K562 (cell line): ENCODE data around the gene TESK1. TPM values are rescaled to one million over a fixed set of nuclear protein-coding genes. Genes with fewer than 3 reads are reported as not detected.
A peak's percentile ranks its signal among the peaks of the same experiment; 100 is the strongest.

Experiments
- GABPB2 ChIP-seq: fragments of 250-450 bp; sonication (Bioruptor Pico); conservative IDR thresholded peaks from 2 replicates; pipeline ENCODE4 v1.5.1; 2021; ENCODE audit warnings: mild to moderate bottlenecking
- HSF4 ChIP-seq: fragments of 250-450 bp; sonication (Bioruptor Pico); IDR thresholded peaks from 2 replicates; pipeline ENCODE4 v2.1.2; 2022; ENCODE audit warnings: mild to moderate bottlenecking, moderate library complexity, borderline replicate concordance
- PHB2 ChIP-seq: fragments of 450-650 bp; IDR thresholded peaks from 2 replicates; pipeline ENCODE4 v1.6.1; 2017; ENCODE audit warnings: low read depth
- RB1 ChIP-seq: fragments of 450-650 bp; IDR thresholded peaks from 2 replicates; pipeline ENCODE4 v1.6.1; 2017; ENCODE audit warnings: low read depth, mild to moderate bottlenecking
- SMAD3 ChIP-seq: fragments of 450-650 bp; formaldehyde crosslinking; conservative IDR thresholded peaks from 2 replicates; pipeline ENCODE4 v1.4.0; 2020; ENCODE audit warnings: mild to moderate bottlenecking
- SP2 ChIP-seq: IDR thresholded peaks from 2 replicates; pipeline ENCODE4 v1.6.1; 2011; ENCODE audit warnings: mild to moderate bottlenecking, low read depth, low read length, moderate library complexity; ENCODE audit not compliant: poor library complexity, severe bottlenecking; ENCODE audit errors: extremely low read depth
- ZNF212 ChIP-seq: fragments of 450-650 bp; formaldehyde crosslinking; IDR thresholded peaks from 2 replicates; pipeline ENCODE4 v1.4.0; 2020; ENCODE audit warnings: mild to moderate bottlenecking
- ZNF699 ChIP-seq: fragments of 250-450 bp; sonication (Bioruptor Pico); IDR thresholded peaks from 2 replicates; pipeline ENCODE4 v1.8.0; 2021; ENCODE audit warnings: mild to moderate bottlenecking, moderate library complexity; ENCODE audit not compliant: insufficient replicate concordance
- ZNF79 ChIP-seq: fragments of 250-450 bp; sonication (Bioruptor Pico); IDR thresholded peaks from 2 replicates; pipeline ENCODE4 v1.4.0; 2020; ENCODE audit warnings: low read depth, mild to moderate bottlenecking, moderate library complexity
- polyA plus RNA-seq, 8 experiments: library from polyadenylated mRNA; depleted of rRNA in 4 of 8; stranded (reverse) in 5 of 8; unstranded in 3 of 8; fragments of >200 nt; fragmentation: Nextera tagmentation in 2 of 8; fragmentation: Illumina TruSeq in 1 of 8; extraction: Ambion mirVana in 2 of 8; extraction: Trizol in 1 of 8; gene quantifications; 2 replicates each; pipeline versions ENCODE4 v1.2.1 to v1.2.3, GENCODE V29; 2011 to 2014; ENCODE audit warnings: inconsistent platforms in 1 of 8, missing spikeins in 1 of 8
- total RNA-seq, 7 experiments: library from RNA; depleted of rRNA in 6 of 7; stranded (reverse); fragments of >200 nt in 6 of 7; fragmentation: Illumina TruSeq in 2 of 7; extraction: Trizol in 2 of 7; gene quantifications; 2 replicates each; pipeline versions ENCODE4 v1.2.1 to v1.2.3, GENCODE V29; 2011 to 2021; ENCODE audit warnings: low replicate concordance in 1 of 7
- TF ChIP-seq, protein P1 (sequence below), 2 experiments: fragments of 150-350 bp in 1 of 2; IDR thresholded peaks; 2 replicates each; pipeline ENCODE4 v1.6.1; 2012 to 2016; ENCODE audit warnings: low read depth in 2 of 2, low read length in 2 of 2, mild to moderate bottlenecking in 1 of 2, moderate library complexity in 1 of 2
- TF ChIP-seq, protein P2 (sequence below): fragments of 250-450 bp; sonication (Bioruptor Pico); IDR thresholded peaks from 2 replicates; pipeline ENCODE4 v1.5.0; 2021; ENCODE audit warnings: mild to moderate bottlenecking, borderline replicate concordance
- TF ChIP-seq, protein P3 (sequence below): fragments of 450-650 bp; IDR thresholded peaks from 2 replicates; pipeline ENCODE4 v1.6.1; 2017; ENCODE audit warnings: mild to moderate bottlenecking, moderate library complexity
- TF ChIP-seq, protein P4 (sequence below): fragments of 450-650 bp; formaldehyde crosslinking; IDR thresholded peaks from 2 replicates; pipeline ENCODE4 v1.4.0; 2022; ENCODE audit warnings: missing genetic modification characterization
- TF ChIP-seq, protein P5 (sequence below): fragments of 450-650 bp; formaldehyde crosslinking; IDR thresholded peaks from 2 replicates; pipeline ENCODE4 v1.4.0; 2020; ENCODE audit warnings: mild to moderate bottlenecking, mixed read lengths

TESK1 gene
- total and polyA plus RNA-seq, 9 of the 15 experiments (the other 6 are each of a cell fraction or from before 2014, with no cell fraction given): 0.07 to 10.4 (median 4.1) TPM

DNA sequence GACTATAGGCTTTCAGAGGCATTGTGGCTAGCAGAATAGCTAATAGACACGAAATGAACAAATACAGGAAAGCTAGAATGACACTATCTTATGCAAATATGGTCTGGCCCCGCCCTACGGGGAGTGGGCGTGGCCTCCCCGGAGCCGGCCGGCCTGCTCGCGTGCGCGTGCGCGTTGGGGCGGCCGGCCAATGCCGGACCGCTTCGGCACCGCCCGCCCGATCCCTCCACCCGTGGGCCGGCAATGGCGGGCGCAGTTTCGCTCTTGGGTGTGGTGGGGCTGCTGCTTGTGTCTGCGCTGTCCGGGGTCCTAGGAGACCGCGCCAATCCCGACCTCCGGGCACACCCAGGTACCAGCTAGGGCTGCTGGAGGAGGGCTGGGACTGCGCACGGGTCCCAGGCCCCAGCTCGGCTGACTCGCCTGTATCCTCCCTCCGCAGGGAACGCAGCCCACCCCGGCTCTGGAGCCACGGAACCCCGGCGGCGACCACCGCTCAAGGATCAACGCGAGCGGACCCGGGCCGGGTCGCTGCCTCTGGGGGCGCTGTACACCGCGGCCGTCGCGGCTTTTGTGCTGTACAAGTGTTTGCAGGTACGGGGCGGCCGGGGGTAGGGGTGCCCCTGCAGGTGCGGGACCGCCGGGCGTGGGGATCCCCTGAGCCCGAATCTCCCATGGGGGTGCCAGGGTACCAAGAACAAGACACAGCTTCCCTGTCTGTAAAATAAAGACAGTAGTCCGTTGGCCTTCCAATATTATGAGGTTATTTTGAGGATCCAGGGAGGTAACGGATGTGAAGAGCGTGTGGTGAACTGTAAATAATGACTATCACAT, 53.3 kb downstream of the TESK1 start, which contains the start of gene CCDC107 (continued):
- no peak for TF ChIP-seq HSF4
- TF ChIP-seq, protein P1, sequence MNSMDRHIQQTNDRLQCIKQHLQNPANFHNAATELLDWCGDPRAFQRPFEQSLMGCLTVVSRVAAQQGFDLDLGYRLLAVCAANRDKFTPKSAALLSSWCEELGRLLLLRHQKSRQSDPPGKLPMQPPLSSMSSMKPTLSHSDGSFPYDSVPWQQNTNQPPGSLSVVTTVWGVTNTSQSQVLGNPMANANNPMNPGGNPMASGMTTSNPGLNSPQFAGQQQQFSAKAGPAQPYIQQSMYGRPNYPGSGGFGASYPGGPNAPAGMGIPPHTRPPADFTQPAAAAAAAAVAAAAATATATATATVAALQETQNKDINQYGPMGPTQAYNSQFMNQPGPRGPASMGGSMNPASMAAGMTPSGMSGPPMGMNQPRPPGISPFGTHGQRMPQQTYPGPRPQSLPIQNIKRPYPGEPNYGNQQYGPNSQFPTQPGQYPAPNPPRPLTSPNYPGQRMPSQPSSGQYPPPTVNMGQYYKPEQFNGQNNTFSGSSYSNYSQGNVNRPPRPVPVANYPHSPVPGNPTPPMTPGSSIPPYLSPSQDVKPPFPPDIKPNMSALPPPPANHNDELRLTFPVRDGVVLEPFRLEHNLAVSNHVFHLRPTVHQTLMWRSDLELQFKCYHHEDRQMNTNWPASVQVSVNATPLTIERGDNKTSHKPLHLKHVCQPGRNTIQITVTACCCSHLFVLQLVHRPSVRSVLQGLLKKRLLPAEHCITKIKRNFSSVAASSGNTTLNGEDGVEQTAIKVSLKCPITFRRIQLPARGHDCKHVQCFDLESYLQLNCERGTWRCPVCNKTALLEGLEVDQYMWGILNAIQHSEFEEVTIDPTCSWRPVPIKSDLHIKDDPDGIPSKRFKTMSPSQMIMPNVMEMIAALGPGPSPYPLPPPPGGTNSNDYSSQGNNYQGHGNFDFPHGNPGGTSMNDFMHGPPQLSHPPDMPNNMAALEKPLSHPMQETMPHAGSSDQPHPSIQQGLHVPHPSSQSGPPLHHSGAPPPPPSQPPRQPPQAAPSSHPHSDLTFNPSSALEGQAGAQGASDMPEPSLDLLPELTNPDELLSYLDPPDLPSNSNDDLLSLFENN (IDR thresholded peaks at IDR 0.05; ENCODE audit: low read depth in 2 of 2, low read length in 2 of 2): 0 out of 4 replicates have a peak, but pooled peaks of 1 of the 2 experiments have one; percentile 15
- TF ChIP-seq, protein P2, sequence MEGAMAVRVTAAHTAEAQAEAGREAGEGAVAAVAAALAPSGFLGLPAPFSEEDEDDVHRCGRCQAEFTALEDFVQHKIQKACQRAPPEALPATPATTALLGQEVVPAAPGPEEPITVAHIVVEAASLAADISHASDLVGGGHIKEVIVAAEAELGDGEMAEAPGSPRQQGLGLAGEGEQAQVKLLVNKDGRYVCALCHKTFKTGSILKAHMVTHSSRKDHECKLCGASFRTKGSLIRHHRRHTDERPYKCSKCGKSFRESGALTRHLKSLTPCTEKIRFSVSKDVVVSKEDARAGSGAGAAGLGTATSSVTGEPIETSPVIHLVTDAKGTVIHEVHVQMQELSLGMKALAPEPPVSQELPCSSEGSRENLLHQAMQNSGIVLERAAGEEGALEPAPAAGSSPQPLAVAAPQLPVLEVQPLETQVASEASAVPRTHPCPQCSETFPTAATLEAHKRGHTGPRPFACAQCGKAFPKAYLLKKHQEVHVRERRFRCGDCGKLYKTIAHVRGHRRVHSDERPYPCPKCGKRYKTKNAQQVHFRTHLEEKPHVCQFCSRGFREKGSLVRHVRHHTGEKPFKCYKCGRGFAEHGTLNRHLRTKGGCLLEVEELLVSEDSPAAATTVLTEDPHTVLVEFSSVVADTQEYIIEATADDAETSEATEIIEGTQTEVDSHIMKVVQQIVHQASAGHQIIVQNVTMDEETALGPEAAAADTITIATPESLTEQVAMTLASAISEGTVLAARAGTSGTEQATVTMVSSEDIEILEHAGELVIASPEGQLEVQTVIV: no peak
- TF ChIP-seq RB1: peak; percentile 30
- TF ChIP-seq SMAD3 (CRISPR knock-in tag): no peak
- no peak for TF ChIP-seq ZNF212 (CRISPR knock-in tag)
- TF ChIP-seq, protein P3, sequence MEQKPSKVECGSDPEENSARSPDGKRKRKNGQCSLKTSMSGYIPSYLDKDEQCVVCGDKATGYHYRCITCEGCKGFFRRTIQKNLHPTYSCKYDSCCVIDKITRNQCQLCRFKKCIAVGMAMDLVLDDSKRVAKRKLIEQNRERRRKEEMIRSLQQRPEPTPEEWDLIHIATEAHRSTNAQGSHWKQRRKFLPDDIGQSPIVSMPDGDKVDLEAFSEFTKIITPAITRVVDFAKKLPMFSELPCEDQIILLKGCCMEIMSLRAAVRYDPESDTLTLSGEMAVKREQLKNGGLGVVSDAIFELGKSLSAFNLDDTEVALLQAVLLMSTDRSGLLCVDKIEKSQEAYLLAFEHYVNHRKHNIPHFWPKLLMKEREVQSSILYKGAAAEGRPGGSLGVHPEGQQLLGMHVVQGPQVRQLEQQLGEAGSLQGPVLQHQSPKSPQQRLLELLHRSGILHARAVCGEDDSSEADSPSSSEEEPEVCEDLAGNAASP: no peak
- TF ChIP-seq PHB2: no peak
- TF ChIP-seq ZNF699 (CRISPR knock-in tag): no peak
- TF ChIP-seq, protein P4, sequence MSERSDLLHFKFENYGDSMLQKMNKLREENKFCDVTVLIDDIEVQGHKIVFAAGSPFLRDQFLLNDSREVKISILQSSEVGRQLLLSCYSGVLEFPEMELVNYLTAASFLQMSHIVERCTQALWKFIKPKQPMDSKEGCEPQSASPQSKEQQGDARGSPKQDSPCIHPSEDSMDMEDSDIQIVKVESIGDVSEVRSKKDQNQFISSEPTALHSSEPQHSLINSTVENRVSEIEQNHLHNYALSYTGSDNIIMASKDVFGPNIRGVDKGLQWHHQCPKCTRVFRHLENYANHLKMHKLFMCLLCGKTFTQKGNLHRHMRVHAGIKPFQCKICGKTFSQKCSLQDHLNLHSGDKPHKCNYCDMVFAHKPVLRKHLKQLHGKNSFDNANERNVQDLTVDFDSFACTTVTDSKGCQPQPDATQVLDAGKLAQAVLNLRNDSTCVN (CRISPR knock-in tag): no peak
- TF ChIP-seq GABPB2: no peak
- TF ChIP-seq, protein P5, sequence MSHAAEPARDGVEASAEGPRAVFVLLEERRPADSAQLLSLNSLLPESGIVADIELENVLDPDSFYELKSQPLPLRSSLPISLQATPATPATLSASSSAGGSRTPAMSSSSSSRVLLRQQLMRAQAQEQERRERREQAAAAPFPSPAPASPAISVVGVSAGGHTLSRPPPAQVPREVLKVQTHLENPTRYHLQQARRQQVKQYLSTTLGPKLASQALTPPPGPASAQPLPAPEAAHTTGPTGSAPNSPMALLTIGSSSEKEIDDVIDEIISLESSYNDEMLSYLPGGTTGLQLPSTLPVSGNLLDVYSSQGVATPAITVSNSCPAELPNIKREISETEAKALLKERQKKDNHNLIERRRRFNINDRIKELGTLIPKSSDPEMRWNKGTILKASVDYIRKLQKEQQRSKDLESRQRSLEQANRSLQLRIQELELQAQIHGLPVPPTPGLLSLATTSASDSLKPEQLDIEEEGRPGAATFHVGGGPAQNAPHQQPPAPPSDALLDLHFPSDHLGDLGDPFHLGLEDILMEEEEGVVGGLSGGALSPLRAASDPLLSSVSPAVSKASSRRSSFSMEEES (CRISPR knock-in tag): no peak
- TF ChIP-seq SP2: no peak
- no peak for TF ChIP-seq ZNF79 (CRISPR knock-in tag)
